AG04449 (cell line): Measurements from ENCODE around the gene GALNT10.

Experiments used
- CTCF ChIA-PET: fragments of 350-600 bp; formaldehyde crosslinking; extraction: SDS; loops from one replicate; lab custom pipeline; 2021; ENCODE audit warnings: antibody characterized with exemption; lab: Yijun Ruan, JAX
- POLR2A ChIA-PET: fragments of 400-600, 350-600 bp; formaldehyde crosslinking; extraction: SDS; loops from one replicate; lab custom pipeline; 2020; ENCODE audit warnings: antibody characterized with exemption, inconsistent platforms; lab: Yijun Ruan, JAX
- DNase-seq: peaks from one replicate; pipeline ENCODE4 v3.0.0-alpha.2; 2010; ENCODE audit warnings: low read depth, low spot score
- H3K4me3 ChIP-seq: 2 replicates; pipeline ENCODE4 v1.5.1; 2011; ENCODE audit warnings: low read depth, mild to moderate bottlenecking, control low read depth, low read length
- TF ChIP-seq, protein P1 (sequence below): IDR thresholded peaks from one replicate; pipeline ENCODE4 v1.5.1; 2011; ENCODE audit warnings: mild to moderate bottlenecking, moderate library complexity, low read length, control low read depth, inconsistent platforms; ENCODE audit not compliant: insufficient read depth; ENCODE audit errors: missing control alignments

Gene GALNT10

DNA sequence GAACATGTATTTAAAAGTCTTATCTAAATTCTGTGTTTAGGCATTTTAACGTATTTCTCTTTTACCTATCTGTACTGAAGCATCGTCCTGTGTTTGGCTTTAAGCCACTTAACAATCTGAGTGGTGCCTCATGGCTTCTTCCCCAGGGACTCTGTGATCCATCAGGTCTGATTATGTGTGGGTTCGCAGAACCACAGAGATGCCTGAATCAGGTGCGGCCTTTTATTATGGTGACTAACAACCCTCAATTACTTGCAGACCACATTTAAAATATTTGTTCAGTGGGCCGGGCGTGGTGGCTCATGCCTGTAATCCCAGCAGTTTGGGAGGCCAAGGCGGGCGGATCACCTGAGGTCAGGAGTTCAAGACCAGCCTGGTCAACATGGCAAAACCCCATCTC is 215.7 kb downstream of the GALNT10 start:
- ChIA-PET POLR2A (interaction anchor here (1.1 kb wide), 1 partner anchor 215 kb away, joined by 3 read pairs; the partner anchor contains the start of gene GALNT10), CTCF (interaction anchor here (0.5 to 8.9 kb wide), 40 partner anchors 9 to 357 kb away, joined by 3 to 141 read pairs (median 5); partner anchors contain the start of gene GALNT10)
- DNase-seq = no peak
- TF ChIP-seq, protein P1, sequence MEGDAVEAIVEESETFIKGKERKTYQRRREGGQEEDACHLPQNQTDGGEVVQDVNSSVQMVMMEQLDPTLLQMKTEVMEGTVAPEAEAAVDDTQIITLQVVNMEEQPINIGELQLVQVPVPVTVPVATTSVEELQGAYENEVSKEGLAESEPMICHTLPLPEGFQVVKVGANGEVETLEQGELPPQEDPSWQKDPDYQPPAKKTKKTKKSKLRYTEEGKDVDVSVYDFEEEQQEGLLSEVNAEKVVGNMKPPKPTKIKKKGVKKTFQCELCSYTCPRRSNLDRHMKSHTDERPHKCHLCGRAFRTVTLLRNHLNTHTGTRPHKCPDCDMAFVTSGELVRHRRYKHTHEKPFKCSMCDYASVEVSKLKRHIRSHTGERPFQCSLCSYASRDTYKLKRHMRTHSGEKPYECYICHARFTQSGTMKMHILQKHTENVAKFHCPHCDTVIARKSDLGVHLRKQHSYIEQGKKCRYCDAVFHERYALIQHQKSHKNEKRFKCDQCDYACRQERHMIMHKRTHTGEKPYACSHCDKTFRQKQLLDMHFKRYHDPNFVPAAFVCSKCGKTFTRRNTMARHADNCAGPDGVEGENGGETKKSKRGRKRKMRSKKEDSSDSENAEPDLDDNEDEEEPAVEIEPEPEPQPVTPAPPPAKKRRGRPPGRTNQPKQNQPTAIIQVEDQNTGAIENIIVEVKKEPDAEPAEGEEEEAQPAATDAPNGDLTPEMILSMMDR = no peak
- H3K4me3 ChIP-seq = no peak overlapping the region

DNA sequence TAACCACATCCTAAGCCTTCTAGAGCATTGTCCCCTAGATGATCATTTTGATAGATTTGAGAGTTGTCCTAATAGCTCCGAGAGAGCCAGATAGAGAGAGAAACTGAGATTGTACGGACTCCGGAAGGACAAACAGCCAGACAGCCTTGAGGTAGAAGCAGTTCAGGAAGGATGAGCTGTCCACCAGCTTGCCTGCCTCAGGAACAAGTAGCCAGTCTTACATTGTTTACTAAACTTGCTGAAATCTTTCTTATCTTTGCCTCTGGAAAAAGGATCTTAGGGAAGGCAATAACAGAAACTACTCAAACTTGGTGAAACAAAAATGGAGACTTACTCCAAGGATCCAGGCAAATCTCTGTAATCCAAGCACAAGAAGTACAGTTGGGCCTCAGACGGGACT is 216.3 kb downstream of the GALNT10 start:
- ChIA-PET POLR2A (no interaction called here), CTCF (interaction anchor here (0.6 to 8.9 kb wide), 11 partner anchors 8 to 349 kb away, joined by 3 to 141 read pairs (median 4); partner anchors contain the start of gene GALNT10)
- TF ChIP-seq, protein P1 = no peak
- H3K4me3 ChIP-seq = no peak overlapping the region
- no peak for DNase-seq

DNA sequence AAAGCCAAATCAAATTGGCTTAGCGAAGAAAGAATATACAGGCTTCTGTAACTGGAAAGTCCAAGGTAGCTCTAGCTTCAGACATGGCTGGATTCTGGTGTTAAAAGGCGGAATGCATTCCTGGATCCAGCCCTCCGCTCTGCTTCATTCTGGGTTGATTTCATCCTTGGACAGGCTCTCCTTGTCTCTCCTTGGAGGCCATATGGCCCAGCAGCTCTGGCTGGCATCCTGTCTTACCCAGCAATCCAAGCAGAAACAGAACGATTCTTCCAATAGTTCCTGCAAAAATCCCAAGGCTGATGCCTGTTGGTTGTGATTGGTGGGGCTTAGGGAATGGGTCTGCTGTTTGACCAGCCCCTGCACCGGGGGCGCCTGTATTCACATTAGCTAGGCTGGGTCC is 218.3 kb downstream of the GALNT10 start:
- TF ChIP-seq, protein P1 = no peak
- DNase-seq = no peak
- no peak overlapping the region for H3K4me3 ChIP-seq
- ChIA-PET POLR2A (no interaction called here), CTCF (interaction anchor here (1.1 to 8.9 kb wide), 5 partner anchors 13 to 352 kb away, joined by 3 to 141 read pairs (median 7); no protein-coding TSS in a partner anchor)

DNA sequence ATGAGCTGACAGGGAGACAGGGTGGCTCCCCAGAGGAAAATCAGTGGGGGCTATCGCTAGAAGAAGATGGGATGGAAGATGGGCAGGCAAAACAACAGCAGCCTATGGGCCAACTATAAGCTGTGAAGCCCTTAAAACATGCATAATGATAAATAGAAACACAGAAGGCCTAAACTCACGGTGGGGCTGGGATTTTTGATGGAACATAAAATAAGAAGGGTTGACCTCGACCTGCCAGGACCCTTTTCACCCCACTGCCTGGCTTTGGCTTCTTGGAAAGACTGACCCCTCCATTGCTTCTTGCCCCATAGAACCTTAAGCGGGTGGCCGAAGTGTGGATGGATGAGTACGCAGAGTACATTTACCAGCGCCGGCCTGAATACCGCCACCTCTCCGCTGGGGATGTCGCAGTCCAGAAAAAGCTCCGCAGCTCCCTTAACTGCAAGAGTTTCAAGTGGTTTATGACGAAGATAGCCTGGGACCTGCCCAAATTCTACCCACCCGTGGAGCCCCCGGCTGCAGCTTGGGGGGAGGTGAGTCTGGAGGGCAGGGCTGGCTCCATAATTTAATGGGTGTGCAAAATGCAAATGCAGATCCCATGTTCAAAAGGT is 218.8 kb downstream of the GALNT10 start:
- DNase-seq = no peak
- H3K4me3 ChIP-seq = no peak overlapping the region
- ChIA-PET POLR2A (no interaction called here), CTCF (interaction anchor here (1.1 to 8.9 kb wide), 6 partner anchors 13 to 353 kb away, joined by 3 to 141 read pairs (median 6); no protein-coding TSS in a partner anchor)
- TF ChIP-seq, protein P1 = no peak

DNA sequence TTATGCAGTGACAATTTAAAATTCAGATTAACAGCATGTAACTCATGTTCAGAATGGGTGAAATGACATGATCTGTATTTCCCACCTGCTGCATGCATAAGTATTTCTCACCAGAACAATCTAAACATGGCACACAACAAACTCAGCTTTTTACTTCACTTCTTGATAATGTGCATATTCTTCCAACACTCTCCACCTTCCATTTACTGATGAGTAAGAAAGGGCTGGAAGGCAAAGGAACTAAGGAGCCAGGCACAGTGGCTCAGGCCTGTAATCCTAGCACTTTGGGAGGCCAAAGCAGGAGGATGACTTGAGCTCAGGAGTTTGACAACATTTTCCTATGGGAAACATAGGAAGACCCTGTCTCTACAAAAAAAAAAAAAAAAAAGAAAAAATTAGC is 219.5 kb downstream of the GALNT10 start:
- no peak for DNase-seq
- TF ChIP-seq, protein P1 = no peak
- CTCF ChIA-PET = interaction anchor here (1.3 to 8.9 kb wide), 5 partner anchors 211 to 335 kb away, joined by 3 to 141 read pairs (median 7); no protein-coding TSS in a partner anchor
- POLR2A ChIA-PET = no interaction called here
- no peak overlapping the region for H3K4me3 ChIP-seq

DNA sequence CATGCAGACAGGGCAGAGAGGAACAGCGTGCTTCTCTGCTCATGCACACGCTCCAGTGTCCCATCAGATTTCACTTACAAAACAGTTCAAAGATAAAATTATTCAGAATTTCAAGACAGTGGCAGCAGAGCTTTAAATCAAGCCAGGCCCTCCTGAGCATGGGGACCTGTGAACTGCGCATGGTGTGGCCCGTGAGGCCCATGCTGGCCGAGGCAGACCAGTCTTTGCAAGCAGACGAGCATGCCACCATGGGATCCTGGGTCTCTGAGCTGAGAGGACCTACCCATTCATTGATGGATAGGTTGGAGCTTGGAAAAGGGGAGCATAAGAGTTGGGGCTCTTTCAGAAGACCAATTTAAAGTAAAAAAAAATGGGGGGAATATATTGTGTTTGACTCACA is 220.3 kb downstream of the GALNT10 start:
- no peak overlapping the region for H3K4me3 ChIP-seq
- DNase-seq = no peak
- POLR2A ChIA-PET = no interaction called here
- TF ChIP-seq, protein P1 = no peak
- CTCF ChIA-PET = interaction anchor here (1.4 to 8.9 kb wide), 4 partner anchors 10 to 336 kb away, joined by 3 to 141 read pairs (median 5); no protein-coding TSS in a partner anchor
